SIG-M5 treated with dmso at 0.1 percent for 504 hours (cell line): ENCODE measurements around the gene BRME1.
"Not testable (repeated sequence)": the region's sequence is repeated elsewhere in the genome, so short reads cannot be mapped to it uniquely, and the experiment has no call there.

Experiments used
- DNase-seq: peaks from one replicate; lab custom pipeline; 2025; ENCODE audit not compliant: unreplicated experiment; lab: John Stamatoyannopoulos, UW

BRME1 gene

DNA sequence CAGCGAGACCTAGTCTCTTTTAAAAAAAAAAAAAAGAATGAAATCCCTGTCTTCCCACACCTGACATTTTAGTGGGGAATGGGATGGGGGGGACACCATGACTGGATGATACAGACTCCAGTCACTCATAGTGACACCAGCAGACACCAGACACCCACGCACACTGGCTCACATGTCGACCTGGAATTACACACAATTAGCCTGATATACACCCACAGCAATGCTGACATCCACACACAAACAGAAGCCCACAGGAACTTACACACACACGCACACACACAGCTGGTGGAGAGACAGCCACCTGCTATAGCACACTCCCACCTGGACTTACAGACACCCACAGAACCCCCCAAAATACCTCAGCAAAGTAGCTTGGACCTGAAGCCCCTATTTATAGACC, 37.3 kb downstream of the BRME1 start:
- no peak for DNase-seq

GRCh38 chr19:13866463-13867046, 39.4 kb downstream of the BRME1 start:
- no peak for DNase-seq

- no peak for DNase-seq
Observed at GRCh38 chr19:13865571-13866462, 40.1 kb downstream of the BRME1 start.

DNA sequence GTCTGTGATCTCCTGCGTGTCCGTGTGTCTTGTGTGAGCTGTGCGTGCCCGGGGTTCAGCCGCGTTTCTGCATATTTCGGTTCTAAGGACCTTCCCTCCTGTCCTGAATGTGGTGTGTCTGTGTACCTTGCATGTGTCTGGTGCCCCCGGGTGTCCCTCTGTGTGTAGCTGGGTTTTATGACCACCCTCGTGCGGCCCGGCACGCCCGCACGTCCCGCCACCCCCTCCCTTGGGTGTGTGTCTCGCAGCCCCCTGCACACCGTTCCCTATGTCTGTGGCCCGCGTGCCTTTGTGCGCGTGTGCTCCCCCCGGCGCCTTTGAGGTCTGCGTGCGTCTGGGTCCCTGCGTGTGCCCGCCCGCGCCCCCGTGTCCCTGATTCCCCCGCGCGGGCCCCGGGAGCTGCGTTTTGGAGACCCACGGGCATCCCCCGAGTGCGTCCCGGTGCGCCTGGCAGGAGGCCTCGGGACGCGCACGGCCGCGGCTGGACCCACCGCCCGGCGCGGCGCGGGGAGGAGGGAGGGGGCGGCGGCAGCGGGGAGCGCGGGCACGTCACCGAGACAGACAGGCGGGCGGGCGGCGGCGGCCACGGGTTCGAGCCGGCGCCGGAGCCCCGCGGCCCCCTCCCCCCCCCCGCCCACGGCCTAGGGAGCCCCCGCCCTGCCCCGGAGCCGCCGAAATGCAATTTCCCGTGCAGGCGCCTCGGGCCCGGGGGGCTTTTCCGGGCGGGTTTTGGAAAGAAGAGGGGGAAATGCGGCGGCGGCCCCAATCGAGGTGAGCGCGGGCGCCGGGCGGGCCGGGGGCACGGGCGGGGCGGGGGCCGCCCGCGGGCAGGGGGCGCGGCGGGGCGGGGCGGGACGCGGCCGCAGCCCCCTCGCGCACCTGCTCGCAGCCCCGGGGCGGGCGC, 41.0 kb downstream of the BRME1 start:
- DNase-seq: no peak

DNA sequence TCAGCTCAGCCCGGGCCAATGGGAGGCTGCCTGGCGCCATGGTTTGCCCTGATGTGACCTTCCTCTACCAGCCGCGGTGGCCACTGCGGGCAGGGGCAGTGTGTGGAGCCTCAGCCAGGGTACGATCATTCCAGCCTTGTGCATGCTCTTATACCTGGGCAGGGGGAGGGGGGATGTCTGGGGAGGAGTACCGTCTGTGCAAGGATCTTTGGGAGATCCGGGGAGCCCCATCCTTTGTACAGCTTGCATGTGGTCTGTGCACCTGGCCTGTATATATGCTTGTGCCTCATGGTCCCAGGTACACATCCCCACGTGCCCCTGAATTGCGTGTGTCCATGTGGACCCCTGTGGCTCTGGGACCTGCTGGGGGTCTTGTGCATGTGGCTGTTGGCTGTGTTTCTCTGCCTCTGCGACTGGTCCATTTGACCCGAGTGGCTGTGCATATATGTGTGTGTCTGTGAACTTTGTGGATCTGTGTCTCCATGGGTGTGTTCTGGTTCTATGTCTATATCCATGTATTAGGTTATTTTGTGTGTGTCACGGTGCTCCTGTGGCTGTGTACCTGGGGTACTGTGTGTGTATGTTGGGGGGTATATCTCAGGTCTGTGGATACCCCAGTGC, 41.8 kb downstream of the BRME1 start:
- no peak for DNase-seq

DNA sequence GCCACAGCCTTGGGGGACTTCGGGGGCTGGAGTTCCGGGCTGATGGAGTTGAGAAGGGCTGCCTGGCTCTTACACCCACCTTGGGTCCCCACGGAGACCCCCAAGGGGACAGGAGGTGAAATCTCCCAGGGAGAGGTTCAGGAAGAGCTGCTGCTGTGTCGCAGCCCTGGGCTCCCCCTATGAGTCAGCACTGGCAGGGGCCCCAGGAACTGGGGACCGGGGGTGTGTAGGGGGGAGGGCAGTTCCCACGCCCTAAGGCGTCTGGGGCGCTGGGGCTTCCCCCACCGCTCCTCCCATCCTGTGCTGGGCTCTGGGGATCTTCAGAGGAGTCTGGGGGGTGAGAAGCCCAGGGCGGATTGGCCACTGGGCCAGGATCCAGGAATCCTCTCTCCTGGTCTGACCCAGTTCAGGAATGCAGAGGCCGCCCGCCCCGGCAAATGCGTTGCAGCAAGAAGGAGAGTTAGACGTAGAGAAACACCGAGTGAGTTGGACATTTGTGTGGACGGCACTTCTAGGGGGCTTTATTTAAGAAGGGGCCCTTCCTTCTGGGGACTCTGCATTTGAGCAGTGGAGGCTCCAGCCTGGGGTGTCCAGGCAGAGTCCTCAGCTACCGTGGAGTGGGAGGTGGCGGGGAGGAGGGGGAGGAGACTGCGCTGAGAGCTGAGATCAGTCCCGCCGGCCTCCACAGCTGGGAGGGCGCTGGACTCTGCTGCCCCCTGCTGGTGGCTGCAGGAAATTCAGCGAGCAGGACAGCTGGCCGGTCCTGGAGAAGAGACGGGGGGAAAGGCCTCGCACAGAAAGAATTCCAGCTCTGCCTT, 44.0 kb downstream of the BRME1 start:
- DNase-seq: peak; percentile 65

DNA sequence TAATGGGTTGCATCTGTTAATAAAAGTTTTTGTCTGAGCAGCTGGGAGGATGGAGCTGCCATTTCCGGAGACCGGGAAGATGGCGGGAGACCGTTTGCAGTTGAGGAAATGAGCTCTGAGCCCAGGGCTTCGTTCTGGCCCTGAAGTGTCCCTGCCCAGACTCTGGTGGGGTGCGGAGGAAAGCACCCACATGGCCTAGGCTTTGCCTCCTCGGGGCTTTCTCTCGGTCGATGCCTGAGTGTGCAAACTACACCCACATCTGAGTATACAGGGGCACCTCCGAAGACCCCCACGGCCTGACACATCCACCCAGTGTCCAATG, 44.6 kb downstream of the BRME1 start:
- no peak for DNase-seq

DNA sequence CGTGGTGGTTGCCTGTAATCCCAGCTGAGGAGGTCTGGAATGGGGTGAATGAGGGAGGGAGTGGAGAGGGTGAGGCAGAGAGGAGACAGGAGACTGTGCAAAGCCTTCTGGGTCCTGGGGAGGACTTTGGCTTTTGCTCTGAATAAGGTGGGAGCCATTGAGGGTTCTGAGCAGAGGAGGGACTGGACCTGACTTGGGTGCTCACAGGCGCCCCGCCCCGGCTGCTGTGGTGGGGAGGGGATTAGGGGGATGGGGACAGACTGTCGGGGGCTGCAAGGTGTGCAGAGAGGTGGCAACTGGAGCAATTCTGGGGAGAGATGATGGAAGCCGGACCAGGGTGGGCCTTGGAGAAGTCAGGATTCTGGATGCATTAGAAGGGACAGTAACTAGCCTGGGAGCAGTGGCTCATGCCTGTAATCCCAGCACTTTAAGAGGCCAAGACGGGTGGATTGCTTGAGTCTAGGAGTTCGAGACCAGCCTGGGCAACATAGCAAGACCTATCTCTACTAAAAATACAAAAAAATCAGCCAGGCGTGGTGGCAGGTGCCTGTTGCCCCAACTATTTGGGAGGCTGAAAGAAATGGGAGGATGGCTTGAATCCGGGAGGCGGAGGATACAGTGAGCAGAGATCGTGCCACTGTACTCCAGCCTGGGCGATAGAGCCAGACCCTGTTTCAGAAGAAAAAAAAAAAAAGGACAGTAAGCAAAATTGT, 45.1 kb downstream of the BRME1 start:
- no peak for DNase-seq

DNA sequence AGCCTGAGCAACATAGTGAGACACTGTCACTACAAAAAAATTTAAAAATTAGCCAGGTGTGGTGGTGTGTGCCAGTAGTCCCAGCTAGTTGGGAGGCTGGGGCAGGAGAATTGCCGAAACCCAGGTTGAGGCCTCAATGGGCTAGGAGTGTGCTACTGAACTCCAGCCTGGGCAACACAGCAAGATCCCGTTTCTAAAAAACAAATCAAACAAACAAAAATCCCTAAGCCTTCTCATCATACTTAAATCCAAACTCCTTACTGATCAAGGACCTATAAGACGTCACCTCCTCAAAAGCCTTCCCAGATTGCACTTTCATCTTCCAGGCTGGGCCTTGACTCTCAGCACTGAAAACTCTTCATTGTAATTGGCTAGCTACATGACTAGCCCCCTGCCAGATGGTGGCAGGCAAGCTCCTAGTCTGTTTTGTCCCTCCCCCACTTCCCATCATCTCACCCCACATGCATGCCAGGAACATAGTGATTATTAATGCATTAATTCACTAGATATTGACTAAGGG, 46.5 kb downstream of the BRME1 start:
- no peak for DNase-seq

DNA sequence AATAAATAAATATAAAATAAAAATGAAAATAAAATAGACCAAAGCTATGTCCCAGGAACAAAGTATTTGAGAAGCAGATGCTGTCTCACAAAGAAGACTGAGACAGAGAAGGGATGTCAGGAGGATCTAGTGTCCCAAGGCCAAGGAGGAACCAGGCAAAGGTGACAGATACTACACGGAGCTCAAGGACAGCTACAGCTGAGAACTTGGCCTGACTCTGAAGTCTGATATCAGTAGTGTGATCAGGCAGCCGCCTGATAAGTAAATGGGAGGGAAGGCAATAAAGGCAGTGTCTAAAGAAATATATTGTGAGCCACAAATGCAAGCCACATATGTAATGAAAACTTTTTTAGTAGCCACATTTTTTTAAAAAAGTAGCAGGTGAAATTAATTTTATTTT, 49.4 kb downstream of the BRME1 start:
- no peak for DNase-seq

- DNase-seq: not testable (repeated sequence)
Observed at GRCh38 chr19:13852171-13852707, 53.7 kb downstream of the BRME1 start.

GRCh38 chr19:13851734-13852114, 54.2 kb downstream of the BRME1 start:
- not testable (repeated sequence) for DNase-seq

- peak; percentile 15 for DNase-seq
Observed at GRCh38 chr19:13850910-13851733, 54.8 kb downstream of the BRME1 start.

GRCh38 chr19:13849991-13850909, 55.7 kb downstream of the BRME1 start:
- peak; percentile 52 for DNase-seq

DNA sequence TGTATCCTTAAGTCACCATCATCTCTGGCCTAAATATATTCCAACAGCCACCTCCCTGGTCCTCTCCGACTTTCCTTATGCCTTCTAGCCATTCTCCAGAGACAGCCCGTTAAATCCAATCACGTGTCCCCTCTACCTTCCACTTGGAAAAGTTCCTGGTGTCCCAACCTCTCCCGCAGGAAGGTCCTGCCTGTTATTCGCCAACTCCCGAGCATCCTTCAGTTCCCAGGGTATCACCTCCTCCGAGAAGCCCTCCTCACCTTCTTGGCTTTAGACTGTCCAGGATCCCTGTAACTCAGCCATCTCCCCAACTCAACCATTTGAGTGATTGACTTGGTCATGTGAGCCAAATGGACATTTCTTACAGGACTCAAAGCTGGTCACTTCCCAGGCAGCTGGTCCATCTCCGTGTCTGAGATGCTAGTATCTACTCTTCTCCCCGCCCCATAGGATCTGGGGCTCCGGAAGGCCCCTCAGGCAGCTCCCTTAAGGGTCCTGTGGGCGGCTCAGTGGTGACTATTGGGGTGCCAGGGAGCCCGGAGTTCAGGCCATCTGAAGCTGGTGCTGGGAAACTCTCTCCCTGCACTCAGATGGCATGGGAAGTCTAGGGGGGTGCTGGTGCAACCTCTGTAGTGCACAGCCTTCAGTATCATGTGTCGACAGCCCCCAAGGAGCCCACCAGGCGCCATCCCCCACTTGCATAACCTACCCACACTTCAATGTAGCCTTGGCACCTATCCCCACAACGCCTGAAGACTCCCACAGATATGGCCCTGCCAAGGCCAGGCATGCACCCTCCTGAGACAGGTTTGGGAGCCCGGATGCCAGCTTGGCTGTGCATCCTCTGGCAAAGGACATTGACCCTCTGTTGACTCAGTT, 56.9 kb downstream of the BRME1 start:
- DNase-seq: no peak

GRCh38 chr19:13848340-13848677, 57.6 kb downstream of the BRME1 start:
- DNase-seq: no peak
